GM12801 (cell line): ENCODE data around the gene PTPN4.

ENCODE experiments used
- CTCF ChIP-seq: IDR thresholded peaks from one replicate; pipeline ENCODE4 v1.5.1; 2011; ENCODE audit warnings: control low read depth; ENCODE audit not compliant: insufficient read length; ENCODE audit errors: extremely low read depth

PTPN4 gene

DNA sequence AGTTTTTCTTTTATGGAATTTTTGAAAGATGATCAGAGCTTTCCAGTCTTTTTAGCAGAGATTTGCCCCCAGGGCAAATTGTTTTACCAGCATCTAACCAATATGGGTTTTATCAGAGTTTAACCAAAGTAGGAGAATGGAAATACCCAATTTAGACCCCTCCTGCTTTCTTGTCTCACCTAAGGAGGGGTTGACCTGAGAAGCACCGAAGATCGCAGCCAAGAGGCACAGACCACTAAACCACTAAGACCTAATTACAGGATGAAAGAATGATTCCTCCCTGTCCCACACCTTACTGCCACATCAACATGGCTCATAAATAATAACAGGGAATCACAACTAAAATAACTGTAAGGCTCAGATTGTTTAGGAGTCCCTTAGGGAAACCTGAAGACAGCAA, 141.3 kb downstream of the PTPN4 start:
- no peak for TF ChIP-seq CTCF

DNA sequence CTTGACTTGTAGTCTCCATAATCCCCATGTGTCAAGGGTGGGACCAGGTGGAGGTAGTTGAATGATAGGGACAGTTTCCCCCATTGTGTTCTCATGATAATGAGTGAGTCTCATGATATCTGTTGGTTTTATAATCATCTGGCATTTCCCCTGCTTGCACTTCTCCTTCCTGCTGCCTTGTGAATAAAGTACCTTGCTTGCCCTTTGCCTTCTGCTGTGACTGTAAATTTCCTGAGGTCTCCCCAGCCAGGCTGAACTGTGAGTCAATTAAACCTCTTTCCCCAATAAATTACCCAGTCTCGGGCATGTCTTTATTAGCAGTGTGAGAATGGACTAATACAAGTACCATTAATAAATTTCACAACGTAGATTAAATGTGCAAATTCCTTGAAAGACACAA, 150.8 kb downstream of the PTPN4 start:
- TF ChIP-seq CTCF, result no peak

- TF ChIP-seq CTCF, result no peak
These were observed 154.5 kb downstream of the PTPN4 start for GRCh38 chr2:119914266-119914665.

- no peak for TF ChIP-seq CTCF
These were observed 162.1 kb downstream of the PTPN4 start for GRCh38 chr2:119921825-119922224.

GRCh38 chr2:119922699-119923098, 163.0 kb downstream of the PTPN4 start:
- TF ChIP-seq CTCF, result no peak

- TF ChIP-seq CTCF, result no peak
These were observed 169.8 kb downstream of the PTPN4 start for GRCh38 chr2:119929537-119929936.

DNA sequence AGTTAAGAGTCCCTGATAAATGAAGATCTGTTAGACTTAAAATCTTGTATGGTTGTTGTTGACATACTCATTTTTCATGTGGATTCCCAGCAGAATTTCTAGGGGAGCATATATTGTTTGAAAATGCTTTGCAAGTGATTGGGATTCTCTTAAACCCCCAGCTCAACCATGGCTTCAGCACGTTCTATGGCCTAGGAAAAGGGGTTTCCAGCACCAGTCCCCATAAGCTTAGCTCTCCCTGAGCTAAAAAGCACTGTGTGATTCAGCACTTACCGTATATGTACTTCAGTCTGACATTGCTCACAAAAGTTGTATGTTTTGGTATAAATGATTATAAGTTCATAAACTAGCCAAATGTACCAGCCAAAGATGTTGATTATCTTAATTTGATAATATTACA, 173.1 kb downstream of the PTPN4 start:
- TF ChIP-seq CTCF, result no peak

DNA sequence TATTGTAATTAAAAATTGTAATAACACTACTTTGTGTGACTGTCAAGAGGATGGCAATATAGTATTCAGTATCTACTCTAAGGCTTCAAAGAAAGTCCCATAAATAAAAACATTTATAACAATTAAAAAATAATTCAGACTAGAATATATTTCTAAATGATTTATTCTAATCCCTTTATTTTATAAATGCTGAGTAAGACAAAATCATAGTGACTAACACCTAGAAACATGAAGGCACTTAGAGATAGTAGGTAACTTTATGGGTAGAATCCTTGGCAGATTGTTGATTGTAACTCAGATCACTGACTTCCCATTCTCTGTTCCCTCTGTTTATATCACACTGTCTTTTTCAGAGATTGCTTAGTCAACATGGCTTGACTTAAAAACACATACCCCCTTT, 174.6 kb downstream of the PTPN4 start:
- TF ChIP-seq CTCF, result no peak
